GM19468 (cell line): ENCODE measurements around the gene NKAP.
"Not testable (repeated sequence)": the region's sequence is repeated elsewhere in the genome, so short reads cannot be mapped to it uniquely, and the experiment has no call there.

Experiments used
- ATAC-seq: cut with Tn5 transposase; IDR thresholded peaks from one replicate; pipeline ENCODE4 v1.9.1; 2021; ENCODE audit warnings: mild to moderate bottlenecking, moderate library complexity, moderate number of reproducible peaks; ENCODE audit not compliant: unreplicated experiment; ENCODE audit errors: extremely low read depth

Gene NKAP

GRCh38 chrX:119943185-119943988 lies at the start of gene NKAP:
TSS of gene NKAP (minus strand) at chrX:119943751. CDS start at chrX:119943605, 146 bp downstream.
- ATAC-seq = peak; percentile 65

GRCh38 chrX:119991005-119991787 lies 47.6 kb upstream of the NKAP start:
- no peak for ATAC-seq

GRCh38 chrX:119990556-119991004 lies 47.0 kb upstream of the NKAP start:
- ATAC-seq = no peak

GRCh38 chrX:119989905-119990555 lies 46.5 kb upstream of the NKAP start:
- no peak for ATAC-seq

- ATAC-seq = no peak
Observed at GRCh38 chrX:119986203-119986602, 42.7 kb upstream of the NKAP start.

GRCh38 chrX:119984652-119985051 lies 41.1 kb upstream of the NKAP start:
- ATAC-seq = no peak

DNA sequence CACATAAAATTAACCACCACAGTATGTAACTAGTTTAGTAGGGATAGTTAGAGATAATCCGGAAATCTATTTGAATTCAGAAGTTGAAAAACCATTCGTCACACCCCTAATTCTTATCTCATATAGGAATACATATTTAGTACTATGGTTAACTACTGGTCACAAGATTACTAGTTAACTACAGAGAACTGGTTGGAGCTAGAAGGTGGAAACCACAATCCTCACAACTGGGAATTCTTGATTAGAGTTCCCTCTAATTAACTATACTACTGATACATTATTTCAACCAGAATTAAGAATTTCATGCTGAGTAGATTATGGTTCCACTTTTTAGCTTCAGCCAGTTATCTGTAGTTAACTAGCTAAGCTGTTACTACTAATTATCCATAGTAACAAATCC lies 39.9 kb upstream of the NKAP start:
- ATAC-seq = no peak

DNA sequence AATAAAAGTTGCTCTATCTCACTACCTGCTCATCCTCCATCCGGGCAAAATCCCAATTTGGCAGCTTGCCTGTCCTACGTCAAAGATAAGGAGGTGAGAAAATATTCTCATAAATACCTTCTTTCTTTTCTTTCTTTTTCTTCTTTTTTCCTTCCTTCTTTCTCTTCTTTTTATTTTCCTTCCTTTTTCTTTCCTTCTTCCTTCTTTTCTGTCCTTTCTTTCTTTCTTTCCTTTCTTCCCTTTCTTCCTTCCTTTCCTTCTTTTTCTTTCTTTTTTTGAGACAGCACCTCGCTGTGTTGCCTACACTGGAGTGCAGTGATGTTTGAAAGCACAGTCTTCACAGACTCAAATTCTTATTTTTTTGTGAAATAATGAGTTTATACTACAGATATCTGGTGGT lies 38.6 kb upstream of the NKAP start:
- ATAC-seq = no peak

- ATAC-seq = no peak
Observed at GRCh38 chrX:119981286-119982070, 37.9 kb upstream of the NKAP start.

DNA sequence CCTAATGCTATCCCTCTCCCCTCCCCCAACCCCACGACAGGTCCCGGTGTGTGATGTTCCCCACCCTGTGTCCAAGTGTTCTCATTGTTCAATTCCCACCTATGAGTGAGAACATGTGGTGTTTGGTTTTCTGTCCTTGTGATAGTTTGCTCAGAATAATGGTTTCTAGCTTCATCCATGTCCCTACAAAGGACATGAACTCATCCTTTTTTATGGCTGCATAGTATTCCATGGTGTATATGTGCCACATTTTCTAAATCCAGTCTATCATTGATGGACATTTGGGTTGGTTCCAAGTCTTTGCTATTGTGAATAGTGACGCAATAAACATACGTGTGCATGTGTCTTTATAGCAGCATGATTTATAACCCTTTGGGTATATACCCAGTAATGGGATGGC lies 33.6 kb upstream of the NKAP start:
- ATAC-seq = not testable (repeated sequence)

DNA sequence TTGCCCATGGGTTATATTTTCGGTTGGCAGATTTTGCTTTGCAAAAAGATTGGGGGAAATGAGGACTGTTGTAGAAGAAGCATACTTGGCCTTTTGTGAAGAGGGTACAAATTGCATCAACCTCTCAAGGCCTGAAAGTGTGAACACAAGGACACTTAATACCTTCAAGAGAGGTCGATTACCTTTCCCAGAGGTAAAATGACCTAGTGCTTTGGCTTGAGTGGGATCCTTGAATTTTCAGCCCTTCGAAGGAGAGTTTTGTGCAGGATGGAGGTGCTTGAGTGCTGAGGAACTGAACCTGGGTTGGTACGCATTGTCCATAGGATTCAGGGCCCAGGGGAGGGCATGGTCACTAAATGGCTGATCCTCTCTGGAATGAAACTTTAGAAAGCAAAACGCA lies 27.6 kb upstream of the NKAP start:
- ATAC-seq = no peak

GRCh38 chrX:119970574-119970973 lies 27.0 kb upstream of the NKAP start:
- no peak for ATAC-seq

DNA sequence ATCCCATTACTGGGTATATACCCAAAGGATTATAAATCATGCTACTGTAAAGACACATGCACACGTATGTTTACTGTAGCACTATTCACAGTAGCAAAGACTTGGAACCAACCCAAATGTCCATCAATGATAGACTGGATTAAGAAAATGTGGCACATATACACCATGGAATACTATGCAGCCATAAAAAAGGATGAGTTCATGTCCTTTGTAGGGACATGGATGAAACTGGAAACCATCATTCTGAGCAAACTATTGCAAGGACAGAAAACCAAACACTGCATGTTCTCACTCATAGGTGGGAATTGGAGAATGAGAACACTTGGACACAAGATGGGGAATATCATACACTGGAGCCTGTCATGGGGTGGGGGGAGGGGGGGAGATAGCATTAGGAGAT lies 23.3 kb upstream of the NKAP start:
- ATAC-seq = not testable (repeated sequence)

- no peak for ATAC-seq
Observed at GRCh38 chrX:119960625-119961024, 17.1 kb upstream of the NKAP start.

GRCh38 chrX:119955807-119956570 lies 12.4 kb upstream of the NKAP start:
- not testable (repeated sequence) for ATAC-seq

- no peak for ATAC-seq
Observed at GRCh38 chrX:119954374-119954773, 10.8 kb upstream of the NKAP start.

- no peak for ATAC-seq
Observed at GRCh38 chrX:119948381-119948780, 4.8 kb upstream of the NKAP start.

DNA sequence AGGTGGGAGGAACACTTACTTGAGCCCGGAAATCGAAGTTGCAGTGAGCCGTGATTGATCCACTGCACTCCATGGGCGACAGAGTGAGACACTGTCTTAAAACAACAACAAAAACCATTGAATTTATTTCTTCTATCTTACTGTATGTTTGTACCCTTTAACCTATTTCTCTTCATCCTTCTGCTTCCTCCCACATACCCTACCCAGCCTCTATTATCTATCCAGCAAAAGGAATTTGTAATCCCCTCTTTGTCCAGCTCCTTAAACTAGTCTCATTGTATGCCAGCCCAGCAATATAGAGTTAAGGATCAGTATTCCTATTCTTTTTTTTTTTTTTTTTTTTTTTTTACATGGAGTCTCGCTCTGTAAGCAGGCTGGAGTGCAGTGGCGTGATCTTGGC lies 1.9 kb upstream of the NKAP start:
- ATAC-seq = no peak

- no peak for ATAC-seq
Observed at GRCh38 chrX:119942831-119943184, 743 bp downstream of the NKAP start.
